Stimulated activated CD8-positive, alpha-beta memory T cell treated with anti-CD3 and anti-CD28 coated beads, Interleukin-4, amount 100 ng/mL, for 48 hours (primary cell): ENCODE data around the gene PCBP3.

Experiments
- DNase-seq: peaks from one replicate; pipeline ENCODE4 v3.0.0-alpha.2; 2020

PCBP3 gene

GRCh38 chr21:45764792-45765191 lies 121.3 kb downstream of the PCBP3 start:
- DNase-seq, result no peak

DNA sequence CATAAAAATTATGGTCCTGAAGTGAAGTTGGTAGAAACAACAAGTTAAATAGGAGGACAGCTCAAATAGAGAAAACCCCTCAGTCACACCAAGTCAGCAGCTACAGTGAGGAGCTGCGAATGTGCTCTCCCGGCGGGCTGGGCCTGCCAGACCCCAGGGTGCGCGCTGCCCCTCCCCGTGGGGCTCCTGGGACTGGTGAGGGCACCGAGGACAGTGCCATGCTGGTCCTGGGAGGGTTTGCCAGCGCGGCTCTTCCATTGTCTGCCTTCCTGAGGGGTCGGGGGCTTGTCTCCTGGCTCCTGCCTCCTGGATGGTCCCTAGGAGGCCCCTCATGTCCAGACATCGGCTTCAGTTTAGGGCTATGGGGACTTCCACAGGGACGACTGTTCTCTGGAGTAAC lies 121.8 kb downstream of the PCBP3 start:
- DNase-seq, result no peak

- DNase-seq, result no peak
Measured at GRCh38 chr21:45766055-45766454, 122.5 kb downstream of the PCBP3 start.

DNA sequence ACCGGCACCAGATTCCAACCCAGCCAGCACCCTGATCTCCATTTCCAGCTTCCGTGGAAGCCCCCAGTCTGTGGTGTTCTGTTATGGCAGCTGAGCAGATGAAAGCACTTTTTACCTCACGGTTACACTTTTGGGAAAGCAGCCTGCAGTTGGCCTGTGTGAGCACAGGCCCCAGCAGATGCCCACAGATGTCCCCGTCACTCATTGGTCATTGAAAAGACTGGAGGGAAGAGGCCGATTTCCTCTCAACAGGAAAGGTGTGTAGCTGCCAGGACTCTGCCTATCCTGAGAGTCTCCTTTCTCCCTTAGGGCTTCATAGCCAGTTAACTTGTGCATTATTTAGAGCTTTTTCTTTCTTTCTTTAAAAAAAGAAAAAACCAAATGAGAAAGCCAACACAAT lies 123.0 kb downstream of the PCBP3 start:
- no peak for DNase-seq

GRCh38 chr21:45767071-45768006 lies 123.8 kb downstream of the PCBP3 start:
- DNase-seq, result peak; percentile 41

- DNase-seq, result peak; percentile 70
Measured at GRCh38 chr21:45768011-45768739, 124.7 kb downstream of the PCBP3 start.

- peak; percentile 54 for DNase-seq
Measured at GRCh38 chr21:45768740-45769048, 125.2 kb downstream of the PCBP3 start.

DNA sequence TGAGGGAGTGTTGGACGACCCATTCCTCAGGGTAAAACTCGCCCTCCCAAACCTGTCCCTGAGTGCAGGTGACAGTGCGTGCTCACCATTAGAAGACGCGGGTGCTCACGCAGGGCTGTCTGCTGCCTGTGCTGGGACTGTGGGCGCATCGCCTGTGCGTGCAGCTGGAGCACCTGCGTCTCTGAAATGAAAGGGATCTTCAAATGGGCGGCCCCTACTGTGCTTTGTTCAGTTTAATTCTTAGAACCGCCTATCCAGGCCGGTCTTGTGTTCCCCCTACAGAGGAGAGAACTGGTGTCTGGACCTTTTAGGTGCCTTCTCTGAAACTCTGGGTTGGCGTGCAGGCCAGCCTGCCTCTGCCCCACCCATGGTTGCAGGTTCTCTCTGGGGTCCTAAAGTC lies 125.8 kb downstream of the PCBP3 start:
- DNase-seq, result no peak

GRCh38 chr21:45769896-45770295 lies 126.4 kb downstream of the PCBP3 start:
- DNase-seq, result no peak

- DNase-seq, result no peak
Measured at GRCh38 chr21:45772180-45772579, 128.7 kb downstream of the PCBP3 start.

DNA sequence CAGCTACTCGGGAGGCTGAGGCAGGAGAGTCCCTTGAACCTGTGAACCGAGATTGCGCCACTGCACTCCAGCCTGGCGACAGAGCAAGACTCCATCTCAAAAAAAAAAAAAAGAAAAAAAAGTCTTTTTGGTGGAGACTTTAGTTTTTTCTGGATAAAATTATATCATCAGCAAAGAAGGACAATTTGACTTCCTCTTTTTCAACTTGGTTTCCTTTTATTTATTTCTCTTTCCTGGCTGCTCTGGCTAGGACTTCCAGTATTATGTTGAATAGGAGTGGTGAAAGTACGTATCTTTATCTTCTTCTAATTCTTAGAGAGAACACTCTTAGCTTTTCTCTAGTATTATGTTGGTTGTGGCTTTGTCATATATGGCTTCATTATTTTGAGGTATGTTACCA lies 130.8 kb downstream of the PCBP3 start:
- no peak for DNase-seq

DNA sequence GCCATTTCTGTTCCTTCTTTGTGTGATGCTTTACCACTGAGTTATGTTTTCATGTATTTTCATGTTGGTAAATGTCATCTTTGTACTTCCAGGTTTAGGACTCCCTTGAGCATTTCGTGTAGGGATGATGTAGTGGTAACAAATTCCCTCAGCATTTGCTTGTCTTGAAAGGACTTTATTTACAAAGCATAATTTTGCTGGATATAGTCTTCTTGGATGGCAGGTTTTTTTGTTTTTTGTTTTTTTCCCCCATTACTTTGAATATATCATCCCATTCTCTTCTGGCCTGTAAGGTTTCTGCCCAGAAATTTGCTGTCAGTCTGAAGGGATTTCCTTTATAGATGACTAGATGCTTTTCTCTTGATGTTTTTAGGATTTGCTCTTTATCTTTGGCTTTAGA lies 133.4 kb downstream of the PCBP3 start:
- no peak for DNase-seq

DNA sequence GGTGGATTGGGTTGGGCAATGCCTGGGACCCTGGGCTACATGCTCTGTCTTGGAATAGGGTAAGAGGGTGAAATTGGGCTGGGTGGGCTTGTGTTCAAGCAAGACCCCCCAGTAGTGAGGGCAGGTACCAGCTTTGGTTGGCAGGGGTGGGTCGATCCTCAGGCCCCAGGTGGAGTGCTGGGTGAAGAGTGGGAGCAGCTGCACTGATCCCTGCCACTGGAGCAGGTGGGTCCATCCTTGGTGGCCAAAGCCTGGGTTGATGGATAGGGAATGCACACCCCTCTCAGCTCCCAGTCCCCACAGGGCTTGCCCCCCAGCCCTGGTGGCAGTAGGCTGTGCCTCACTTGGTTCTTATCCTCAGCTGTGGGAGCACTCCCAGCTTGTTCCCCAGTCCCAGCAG lies 135.2 kb downstream of the PCBP3 start:
- DNase-seq, result no peak

- DNase-seq, result no peak
Measured at GRCh38 chr21:45779226-45779625, 135.7 kb downstream of the PCBP3 start.

DNA sequence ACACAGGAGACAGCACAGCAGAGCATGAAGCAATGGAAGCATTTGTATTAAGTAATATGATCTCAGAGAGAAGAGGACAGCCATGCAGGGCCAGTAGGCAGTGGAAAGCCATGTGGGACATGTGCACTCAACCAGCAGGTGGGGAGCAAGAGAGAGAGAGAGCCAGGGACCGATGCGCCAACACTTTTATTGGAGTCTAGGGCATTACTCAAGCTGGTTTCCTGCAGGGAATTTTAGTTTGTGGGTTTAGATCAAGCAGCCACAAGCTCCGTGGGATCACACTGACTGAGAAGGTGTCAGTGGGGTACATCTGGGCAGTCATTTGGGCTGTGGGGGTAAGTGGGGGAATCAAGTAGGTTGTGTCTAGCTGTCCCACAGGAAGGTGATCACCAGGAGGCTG lies 137.1 kb downstream of the PCBP3 start:
- no peak for DNase-seq

GRCh38 chr21:45781741-45782140 lies 138.2 kb downstream of the PCBP3 start:
- no peak for DNase-seq

- no peak for DNase-seq
Measured at GRCh38 chr21:45786660-45787059, 143.1 kb downstream of the PCBP3 start.

- DNase-seq, result no peak
Measured at GRCh38 chr21:45787371-45787770, 143.8 kb downstream of the PCBP3 start.

DNA sequence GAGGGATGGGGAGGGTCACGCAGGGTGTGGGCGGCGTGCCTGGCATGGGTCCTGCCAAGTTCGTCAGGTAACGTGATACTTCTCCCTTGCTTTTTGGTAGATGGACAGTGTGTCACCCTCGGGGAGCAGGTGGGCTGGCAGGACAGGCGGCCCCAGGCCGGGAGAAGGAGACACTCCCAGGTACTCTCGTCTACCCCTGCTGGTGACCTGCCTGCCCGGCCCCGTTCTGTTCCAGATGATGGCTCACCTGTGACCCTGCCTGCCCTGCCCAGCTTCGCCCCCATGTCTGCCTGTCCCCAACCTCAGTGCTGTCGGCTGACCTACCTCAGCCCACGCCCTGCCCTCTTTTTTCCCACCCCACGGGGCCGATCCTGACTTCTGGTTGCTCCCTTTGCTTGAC lies 144.7 kb downstream of the PCBP3 start:
- no peak for DNase-seq

GRCh38 chr21:45788637-45789506 lies 145.3 kb downstream of the PCBP3 start:
- DNase-seq, result no peak

DNA sequence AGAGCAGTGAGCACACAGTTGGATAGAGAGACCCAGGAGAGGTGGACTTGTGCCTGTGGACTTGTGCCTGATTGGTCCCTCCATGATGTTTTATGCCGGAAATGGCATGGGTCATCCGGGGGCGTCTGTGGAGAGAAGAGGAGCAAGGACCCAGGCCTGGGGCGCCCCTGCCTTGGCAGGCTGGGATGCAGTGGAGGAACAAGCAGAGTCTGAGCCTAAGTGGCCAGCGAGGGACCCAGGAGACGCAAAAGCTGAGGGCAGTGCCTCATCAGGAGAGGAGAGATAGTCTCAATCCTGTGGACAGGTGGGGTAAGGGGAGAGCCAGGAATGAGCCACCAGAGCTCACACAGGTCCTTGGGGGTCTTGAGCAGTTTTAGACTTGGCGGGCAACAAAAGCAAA lies 146.9 kb downstream of the PCBP3 start:
- no peak for DNase-seq

DNA sequence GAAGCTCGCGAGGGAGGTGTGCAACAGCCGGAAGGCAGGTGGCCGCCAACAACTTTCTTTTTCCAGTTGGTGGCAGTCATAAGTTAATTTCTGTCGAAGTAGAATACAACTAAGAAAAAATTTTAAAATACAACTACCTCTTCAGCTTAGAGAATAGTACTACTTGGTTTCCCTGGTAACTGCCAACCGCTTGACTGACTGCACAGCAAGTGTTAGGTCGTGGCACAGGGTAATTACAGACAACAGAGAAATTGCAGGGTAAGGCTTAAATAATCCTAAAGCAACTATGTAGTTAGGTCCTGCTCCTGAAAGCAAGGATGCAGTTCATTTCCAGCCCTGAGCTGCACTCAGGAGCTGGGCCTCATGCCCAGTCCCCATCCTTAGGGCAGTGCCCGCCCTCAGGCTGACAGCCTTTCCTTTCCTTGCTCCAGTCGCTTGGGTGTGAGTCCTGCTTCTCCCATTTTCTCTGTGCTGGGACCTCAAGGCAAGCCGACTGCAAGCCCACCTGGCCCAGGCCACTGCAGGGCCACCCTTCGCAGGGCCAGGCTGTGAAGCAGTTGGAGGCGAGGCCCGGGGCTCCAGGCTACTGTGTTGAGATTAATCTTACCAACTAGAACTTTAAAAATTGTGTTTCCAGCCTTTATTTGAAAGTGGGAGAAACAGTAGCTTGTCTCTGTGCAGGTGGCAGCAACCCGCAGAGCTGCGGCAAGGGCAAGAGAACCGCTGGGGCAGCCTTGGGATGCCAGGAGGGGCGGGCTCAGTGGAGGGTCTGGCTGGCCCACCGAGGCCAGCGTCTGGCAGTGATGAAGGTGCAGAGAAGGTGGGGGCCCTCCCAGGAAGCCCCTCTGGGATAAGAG lies 148.3 kb downstream of the PCBP3 start:
- DNase-seq, result no peak
